GM06990 (cell line): Measurements from ENCODE around the gene CHL1.

ENCODE experiments used
- DNase-seq: peaks from one replicate; pipeline ENCODE4 v3.0.0-alpha.2; 2011; ENCODE audit not compliant: insufficient read length; ENCODE audit errors: extremely low read depth
- H3K27me3 ChIP-seq: replicated peaks from 2 replicates; pipeline ENCODE4 v1.6.0; 2011; ENCODE audit warnings: low read length; ENCODE audit not compliant: control insufficient read depth, insufficient read depth
- H3K36me3 ChIP-seq: 2 replicates; pipeline ENCODE4 v1.5.1; 2011; ENCODE audit warnings: low read length; ENCODE audit not compliant: control insufficient read depth, insufficient read depth
- H3K4me3 ChIP-seq: replicated peaks from 2 replicates; pipeline ENCODE4 v1.5.1; 2011; ENCODE audit warnings: low read depth, mild to moderate bottlenecking, control low read depth, low read length
- CTCF ChIP-seq: IDR thresholded peaks from 2 replicates; pipeline ENCODE4 v1.5.1; 2011; ENCODE audit warnings: low read length, control low read depth, mild to moderate bottlenecking, inconsistent platforms; ENCODE audit not compliant: insufficient read depth, poor library complexity, severe bottlenecking

The CHL1 gene

GRCh38 chr3:244041-244440 lies 47.5 kb downstream of the CHL1 start:
- Histone ChIP-seq H3K36me3 (no peaks in the 10 kb centered on the region), H3K4me3 (no peak overlapping the region), H3K27me3 (no peaks in the 10 kb centered on the region)
- no peak for TF ChIP-seq CTCF
- no peak for DNase-seq

GRCh38 chr3:247916-248315 lies 51.4 kb downstream of the CHL1 start:
- no peak for DNase-seq
- Histone ChIP-seq H3K4me3 (no peak overlapping the region), H3K27me3 (no peaks in the 10 kb centered on the region), H3K36me3 (no peaks in the 10 kb centered on the region)
- no peak for TF ChIP-seq CTCF

- DNase-seq: no peak
- TF ChIP-seq CTCF: no peak
- Histone ChIP-seq H3K36me3 (no peaks in the 10 kb centered on the region), H3K27me3 (no peaks in the 10 kb centered on the region), H3K4me3 (no peak overlapping the region)
Measured at GRCh38 chr3:248864-249520, 52.4 kb downstream of the CHL1 start.

GRCh38 chr3:249587-250262 lies 53.2 kb downstream of the CHL1 start:
- DNase-seq: no peak
- no peak overlapping the region for H3K4me3 ChIP-seq

GRCh38 chr3:256501-256900 lies 59.9 kb downstream of the CHL1 start:
- H3K4me3 ChIP-seq: no peak overlapping the region
- H3K36me3 ChIP-seq: no peaks in the 10 kb centered on the region
- no peak for DNase-seq
- no peaks in the 10 kb centered on the region for H3K27me3 ChIP-seq
- TF ChIP-seq CTCF: no peak

More at GRCh38 chr3:249587-250262, 53.2 kb downstream of the CHL1 start:
- TF ChIP-seq CTCF: no peak
- Histone ChIP-seq H3K36me3 (no peaks in the 10 kb centered on the region), H3K27me3 (no peaks in the 10 kb centered on the region)
